ENCODE data around the gene APOE.

GRCh38 chr19:44930088-44930487 is 24.5 kb downstream of the APOE start:
- TF ChIP-seq, protein P1, sequence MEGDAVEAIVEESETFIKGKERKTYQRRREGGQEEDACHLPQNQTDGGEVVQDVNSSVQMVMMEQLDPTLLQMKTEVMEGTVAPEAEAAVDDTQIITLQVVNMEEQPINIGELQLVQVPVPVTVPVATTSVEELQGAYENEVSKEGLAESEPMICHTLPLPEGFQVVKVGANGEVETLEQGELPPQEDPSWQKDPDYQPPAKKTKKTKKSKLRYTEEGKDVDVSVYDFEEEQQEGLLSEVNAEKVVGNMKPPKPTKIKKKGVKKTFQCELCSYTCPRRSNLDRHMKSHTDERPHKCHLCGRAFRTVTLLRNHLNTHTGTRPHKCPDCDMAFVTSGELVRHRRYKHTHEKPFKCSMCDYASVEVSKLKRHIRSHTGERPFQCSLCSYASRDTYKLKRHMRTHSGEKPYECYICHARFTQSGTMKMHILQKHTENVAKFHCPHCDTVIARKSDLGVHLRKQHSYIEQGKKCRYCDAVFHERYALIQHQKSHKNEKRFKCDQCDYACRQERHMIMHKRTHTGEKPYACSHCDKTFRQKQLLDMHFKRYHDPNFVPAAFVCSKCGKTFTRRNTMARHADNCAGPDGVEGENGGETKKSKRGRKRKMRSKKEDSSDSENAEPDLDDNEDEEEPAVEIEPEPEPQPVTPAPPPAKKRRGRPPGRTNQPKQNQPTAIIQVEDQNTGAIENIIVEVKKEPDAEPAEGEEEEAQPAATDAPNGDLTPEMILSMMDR (IDR thresholded peaks at IDR 0.05) = no peak
- TF ChIP-seq POLR2A (IDR thresholded peaks at IDR 0.05) = no peak

Data from gastroesophageal sphincter (tissue), 3 donors.